Measurements from ENCODE around the gene RALB.

The RALB gene

GRCh38 chr2:120269076-120269744, 16.6 kb downstream of the RALB start:
- DNase-seq = no peak

DNA sequence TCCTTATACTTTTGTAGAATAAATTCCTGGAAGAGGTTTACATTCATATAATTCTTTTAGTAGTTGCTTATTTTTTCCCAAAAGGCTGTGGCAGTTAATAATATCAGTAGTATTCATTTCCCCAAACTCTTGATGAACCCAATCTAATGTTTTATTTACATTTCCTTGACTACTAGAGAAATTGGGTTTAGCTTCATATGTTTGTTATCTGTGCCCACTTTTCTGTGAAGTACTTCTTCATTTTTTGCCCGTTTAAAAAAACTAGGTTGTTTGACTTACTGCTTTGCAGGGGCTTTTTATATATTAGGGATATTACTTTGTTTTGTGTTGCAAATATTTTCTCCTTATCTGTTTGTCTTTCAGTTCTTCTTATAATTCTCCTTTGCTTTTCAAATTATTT, 17.2 kb downstream of the RALB start:
- no peak for DNase-seq

DNA sequence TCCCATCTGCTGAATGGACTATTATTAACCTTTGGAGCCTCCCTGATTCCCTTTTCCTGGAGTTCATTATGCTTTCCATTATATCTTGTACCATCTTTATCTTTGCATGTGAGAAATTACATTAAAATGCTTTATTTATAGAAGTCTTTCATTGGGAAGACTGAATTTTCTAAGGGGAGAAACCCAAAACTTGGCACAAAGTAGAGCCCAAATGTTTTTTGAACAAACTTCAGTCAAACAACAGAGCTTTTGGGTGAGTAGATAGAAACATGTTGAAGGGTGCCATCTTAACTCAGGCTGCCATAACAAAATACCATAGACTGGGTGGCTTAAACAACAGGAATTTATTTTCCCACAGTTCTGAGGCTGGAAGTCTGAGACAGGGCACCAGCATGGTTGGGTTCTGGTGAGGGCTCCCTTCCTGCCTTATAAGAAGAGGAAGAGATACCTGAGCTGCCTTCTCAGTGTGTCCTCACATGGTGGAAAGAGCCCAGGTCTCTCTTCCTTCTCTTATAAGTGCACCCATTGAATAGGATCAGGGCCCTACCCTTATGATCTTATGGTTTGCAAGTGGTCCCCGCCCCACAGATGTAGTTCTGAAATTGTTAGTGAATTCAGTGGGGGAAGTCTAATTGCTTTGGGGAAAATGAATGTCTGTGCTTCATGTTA, 19.2 kb downstream of the RALB start:
- DNase-seq = no peak

GRCh38 chr2:120272763-120273481, 20.3 kb downstream of the RALB start:
- DNase-seq = no peak

GRCh38 chr2:120275617-120276400, 23.2 kb downstream of the RALB start:
- peak; percentile 86 for DNase-seq

- no peak for DNase-seq
Measured at GRCh38 chr2:120277505-120278205, 25.0 kb downstream of the RALB start.

DNA sequence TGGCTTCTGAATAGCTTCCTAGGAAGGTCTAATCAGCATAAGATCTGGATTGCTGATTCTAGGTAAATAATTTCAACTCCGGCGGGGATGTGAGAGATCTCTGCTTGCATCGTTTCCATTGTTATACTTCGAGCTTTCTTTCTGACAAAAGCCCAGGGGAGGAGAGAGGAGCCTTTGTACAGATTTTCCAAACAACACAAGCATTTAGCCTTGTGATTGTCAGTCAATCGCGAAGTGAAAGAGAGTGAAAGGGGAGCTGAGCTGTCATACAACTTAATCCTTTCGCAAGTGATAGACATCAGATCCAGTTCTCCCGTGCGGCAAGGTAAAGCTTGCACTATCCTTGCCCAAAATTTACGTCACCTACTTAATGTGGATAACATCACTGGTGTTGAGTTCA, 26.2 kb downstream of the RALB start:
- no peak for DNase-seq

- DNase-seq = no peak
Measured at GRCh38 chr2:120279708-120280107, 27.1 kb downstream of the RALB start.

DNA sequence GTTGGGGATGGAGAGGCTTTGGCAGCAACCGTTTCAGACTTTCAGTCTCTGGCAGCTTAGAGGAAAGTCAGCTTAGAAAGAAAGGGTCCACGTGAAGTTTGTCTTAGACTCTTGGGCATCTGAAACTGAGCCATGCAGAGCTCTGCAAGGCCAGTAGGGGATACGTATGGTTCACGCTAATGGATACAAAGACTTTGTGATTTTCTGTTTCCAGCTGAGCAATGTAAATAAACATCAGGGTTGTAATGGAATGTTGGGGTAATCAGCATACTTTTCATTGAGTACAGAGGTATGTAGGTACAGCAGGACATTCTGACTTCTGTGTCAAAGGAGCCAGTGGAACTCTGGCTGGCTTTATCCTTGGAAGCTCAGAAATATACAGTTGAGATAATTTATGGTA, 31.0 kb downstream of the RALB start:
- DNase-seq = no peak

- DNase-seq = no peak
Measured at GRCh38 chr2:120285056-120285455, 32.4 kb downstream of the RALB start.

GRCh38 chr2:120287183-120288015, 34.7 kb downstream of the RALB start:
- DNase-seq = peak; percentile 15

DNA sequence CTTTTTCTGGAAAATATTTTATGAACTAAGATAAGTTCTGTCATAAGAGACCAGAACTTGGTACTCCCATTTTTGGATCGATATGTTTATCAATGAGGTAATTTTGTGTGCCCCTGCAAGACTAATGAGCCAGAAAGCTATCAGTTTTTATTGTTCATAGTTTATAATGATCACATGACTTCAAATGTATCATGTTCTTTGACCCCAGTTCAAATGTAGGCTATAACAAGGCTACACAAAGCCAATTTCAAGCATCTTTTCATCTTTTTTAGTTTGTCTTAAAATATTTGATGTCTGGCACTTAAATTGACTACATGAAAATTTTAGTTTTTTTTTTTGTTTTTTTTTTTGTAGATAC, 35.3 kb downstream of the RALB start:
- no peak for DNase-seq

DNA sequence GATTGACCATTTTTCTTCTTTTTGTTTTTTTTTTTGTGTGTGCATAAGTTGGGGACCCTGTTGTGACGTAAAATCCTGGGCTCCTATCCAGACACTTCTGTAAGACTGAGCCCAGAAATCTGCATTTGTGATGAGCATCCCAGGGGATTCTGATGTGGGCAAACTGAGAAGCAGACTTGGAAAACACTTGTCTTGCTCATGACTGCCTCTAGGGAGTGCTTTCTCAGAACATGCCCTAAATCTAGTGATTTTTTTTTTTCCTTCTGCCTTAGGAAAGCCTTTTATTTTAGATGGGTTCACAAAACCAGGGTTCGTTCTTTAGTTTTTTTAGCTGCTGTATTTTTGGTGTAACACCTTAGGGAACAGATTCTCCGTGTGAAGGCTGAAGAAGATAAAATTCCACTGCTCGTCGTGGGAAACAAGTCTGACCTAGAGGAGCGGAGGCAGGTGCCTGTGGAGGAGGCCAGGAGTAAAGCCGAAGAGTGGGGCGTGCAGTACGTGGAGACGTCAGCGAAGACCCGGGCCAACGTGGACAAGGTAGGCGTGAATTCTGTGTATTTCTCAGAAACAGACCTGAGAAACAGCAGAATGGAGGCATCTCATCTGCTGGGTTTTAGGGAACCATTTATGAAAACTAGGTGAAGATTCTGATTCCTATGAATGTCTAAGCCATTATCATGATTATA, 36.7 kb downstream of the RALB start:
- DNase-seq = peak; percentile 18

DNA sequence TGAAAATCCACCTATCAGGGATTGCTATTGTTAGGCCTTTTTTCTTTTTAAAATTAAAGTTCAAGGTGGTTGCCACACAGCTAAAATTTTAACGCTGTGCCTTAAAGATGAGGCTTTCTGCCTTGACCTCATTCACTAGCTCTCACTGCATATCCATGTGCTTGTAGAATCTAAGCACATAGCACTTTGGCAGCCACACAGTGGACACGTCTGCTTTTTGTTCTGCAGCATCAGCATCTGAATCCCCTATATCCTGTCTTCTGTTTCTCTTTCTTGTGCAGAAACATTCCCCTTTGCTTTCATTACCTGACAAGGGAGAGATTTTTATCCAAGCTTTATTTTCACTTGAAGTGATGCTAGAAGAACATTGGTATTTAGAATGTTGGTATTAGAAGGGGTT, 38.1 kb downstream of the RALB start:
- no peak for DNase-seq

DNA sequence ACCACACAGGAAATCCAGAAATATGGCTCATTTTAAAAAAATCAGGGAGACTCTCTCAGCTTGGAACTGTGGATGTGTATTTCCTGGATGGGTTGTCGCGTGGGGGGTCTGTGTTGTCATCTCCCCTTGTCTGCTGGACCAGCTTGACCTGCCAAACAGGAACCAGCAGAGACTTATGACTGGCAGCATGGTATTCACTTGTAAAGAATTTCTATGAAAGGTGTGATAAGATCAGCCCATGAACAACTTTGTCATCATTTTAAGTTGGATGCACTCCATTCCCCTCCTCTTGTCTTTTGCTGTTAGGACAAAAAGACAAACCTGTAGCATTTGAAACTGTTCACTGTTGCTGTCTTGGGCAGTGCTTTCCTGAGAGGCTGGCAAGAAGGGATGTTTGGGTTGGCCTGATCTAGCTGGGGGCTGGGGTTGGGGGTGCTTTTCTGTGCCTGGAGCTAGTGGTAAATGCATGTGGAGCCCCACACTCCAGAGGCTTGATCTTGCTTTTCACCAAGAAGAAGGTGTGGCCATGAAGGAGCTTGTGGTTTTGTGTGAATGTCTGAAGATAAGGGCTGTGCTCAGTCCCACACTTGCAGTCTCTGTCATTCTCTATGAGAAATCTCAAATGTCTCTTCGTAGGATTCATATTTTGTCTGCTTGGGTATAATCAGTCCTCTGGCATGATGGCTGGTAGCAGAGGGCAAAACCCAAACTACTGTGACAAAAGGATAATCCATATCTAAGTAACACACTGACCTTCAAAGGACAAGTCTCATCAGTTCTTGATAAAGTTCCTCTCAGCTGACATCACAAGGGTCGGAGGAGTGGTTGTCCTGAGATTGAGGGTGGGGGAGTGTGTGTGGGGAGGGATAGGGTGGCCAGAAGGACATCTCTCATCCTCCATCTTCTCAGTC, 39.0 kb downstream of the RALB start:
- no peak for DNase-seq

DNA sequence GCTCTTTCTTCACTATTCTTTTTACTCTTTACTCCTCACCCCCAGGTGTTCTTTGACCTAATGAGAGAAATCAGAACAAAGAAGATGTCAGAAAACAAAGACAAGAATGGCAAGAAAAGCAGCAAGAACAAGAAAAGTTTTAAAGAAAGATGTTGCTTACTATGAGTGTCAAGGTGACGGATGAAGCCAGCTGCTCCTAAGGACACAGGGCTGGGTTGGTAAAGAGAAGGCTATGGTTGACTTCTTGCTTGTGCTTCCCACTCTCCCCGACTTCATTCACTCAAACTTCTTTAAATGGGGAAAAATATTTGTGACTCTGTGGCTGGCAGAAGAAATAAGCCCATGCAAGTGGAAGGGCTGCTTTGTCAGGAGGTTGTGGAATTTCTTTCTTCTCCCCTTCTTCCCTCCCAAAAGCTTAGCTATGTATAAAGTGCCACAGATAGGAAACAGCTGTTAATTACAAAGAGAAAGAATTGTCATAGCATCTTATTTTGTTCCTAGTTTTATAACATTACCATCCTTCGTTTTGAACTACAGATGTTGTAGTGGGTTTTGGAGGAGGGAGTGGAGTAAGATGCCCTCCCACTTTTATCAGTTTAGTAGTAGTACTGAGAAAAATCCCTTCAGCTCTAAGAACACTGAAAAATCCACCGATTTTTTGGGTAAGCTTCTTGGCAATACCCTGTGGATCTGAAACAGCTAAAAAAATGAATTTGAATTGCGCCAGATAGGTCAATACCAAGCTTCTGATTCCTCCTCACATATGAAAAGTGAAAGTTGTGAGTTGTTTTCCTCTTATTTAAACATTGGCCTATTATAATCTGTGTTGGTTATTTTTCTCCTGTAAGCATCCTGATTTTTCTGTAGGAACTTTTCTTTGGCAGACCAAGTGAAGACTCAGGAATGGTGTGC, 40.7 kb downstream of the RALB start:
- no peak for DNase-seq

- no peak for DNase-seq
Measured at GRCh38 chr2:120294008-120294340, 41.3 kb downstream of the RALB start.

DNA sequence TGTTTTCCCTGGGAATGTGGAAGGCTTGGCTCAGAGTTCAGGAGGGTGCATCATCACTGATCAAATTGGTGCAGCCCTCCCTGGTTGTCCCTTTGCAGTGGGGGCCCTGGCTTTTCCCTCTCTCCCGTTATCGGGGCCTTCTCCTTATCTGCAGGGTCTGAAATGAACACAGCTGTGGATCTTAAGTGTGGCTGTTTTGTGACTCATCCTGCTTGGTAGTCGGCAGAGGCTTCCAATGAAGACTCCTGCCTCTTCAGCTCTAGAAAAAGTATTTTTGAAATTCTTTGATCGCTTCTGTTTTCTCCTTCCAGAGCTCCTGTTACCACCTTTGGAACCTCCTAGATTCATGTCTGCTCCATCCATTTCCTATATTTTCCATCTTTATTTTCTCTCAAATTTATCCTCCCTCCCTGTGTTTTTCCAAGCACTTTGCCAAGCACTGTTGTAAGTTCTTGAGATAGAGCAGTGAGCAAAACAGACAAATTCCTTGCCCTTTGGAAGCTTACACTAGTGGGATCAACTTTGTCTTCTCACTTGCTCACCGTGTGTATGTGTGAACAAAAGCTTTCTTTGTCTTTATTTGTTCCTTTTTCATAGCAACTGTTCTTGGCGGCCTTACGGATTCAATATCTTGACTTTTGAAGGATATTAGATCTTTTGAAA, 45.7 kb downstream of the RALB start:
- no peak for DNase-seq

DNA sequence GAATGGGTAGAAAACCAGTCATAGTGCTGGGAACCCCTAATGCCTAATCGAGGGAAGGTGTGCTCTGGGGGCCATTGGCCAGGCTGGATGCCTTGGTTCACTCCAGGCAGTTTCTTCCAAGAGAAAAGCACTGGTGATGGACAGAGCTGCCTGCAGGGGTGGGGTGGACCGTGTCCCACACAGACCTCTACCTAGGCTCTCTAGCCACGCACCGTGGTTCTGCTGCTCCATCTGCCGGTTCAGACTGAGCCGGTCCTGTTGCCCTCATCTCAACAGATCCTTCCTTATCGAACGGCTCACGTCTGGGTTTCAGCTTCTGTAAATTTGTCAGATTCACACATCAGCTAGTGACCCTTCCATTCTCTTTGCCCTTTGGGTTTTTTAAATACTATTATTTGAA, 46.4 kb downstream of the RALB start:
- DNase-seq = no peak

All from DMS53 (cell line).